ENCODE results near the gene ZNF74.

ZNF74 gene

GRCh38 chr22:20398420-20398819 lies 4.5 kb downstream of the ZNF74 start:
- no peak for TF ChIP-seq POU6F1 (CRISPR knock-in tag; IDR thresholded peaks at IDR 0.05; ENCODE audit: borderline replicate concordance, low read depth)
- no peak for TF ChIP-seq TCF4 (CRISPR knock-in tag; IDR thresholded peaks at IDR 0.05; ENCODE audit: borderline replicate concordance)
- no peak for TF ChIP-seq CSDC2 (CRISPR knock-in tag; IDR thresholded peaks at IDR 0.05)
- no peak for TF ChIP-seq OSR1 (CRISPR knock-in tag; IDR thresholded peaks at IDR 0.05)
- TF ChIP-seq ZFP30 (CRISPR knock-in tag; IDR thresholded peaks at IDR 0.05), result no peak
- no peak for TF ChIP-seq ZNF8 (CRISPR knock-in tag; IDR thresholded peaks at IDR 0.05)
- no peak for TF ChIP-seq ARNTL (CRISPR knock-in tag; IDR thresholded peaks at IDR 0.05; ENCODE audit: borderline replicate concordance, low read depth)
- TF ChIP-seq CREB5 (CRISPR knock-in tag; IDR thresholded peaks at IDR 0.05; ENCODE audit: low read depth), result no peak
- no peak for ATAC-seq

GRCh38 chr22:20399866-20400605 lies 6.1 kb downstream of the ZNF74 start:
- TF ChIP-seq CSDC2 (CRISPR knock-in tag; IDR thresholded peaks at IDR 0.05), result no peak
- no peak for TF ChIP-seq TCF4 (CRISPR knock-in tag; IDR thresholded peaks at IDR 0.05; ENCODE audit: borderline replicate concordance)
- no peak for TF ChIP-seq OSR1 (CRISPR knock-in tag; IDR thresholded peaks at IDR 0.05)
- no peak for TF ChIP-seq ZNF8 (CRISPR knock-in tag; IDR thresholded peaks at IDR 0.05)
- TF ChIP-seq ZNF565 (CRISPR knock-in tag; conservative IDR thresholded peaks at IDR 0.05; ENCODE audit: low read depth), result no peak
- no peak for TF ChIP-seq GLIS3 (CRISPR knock-in tag; IDR thresholded peaks at IDR 0.05)
- no peak for TF ChIP-seq CREB5 (CRISPR knock-in tag; IDR thresholded peaks at IDR 0.05; ENCODE audit: low read depth)
- no peak for TF ChIP-seq ESRRG (CRISPR knock-in tag; IDR thresholded peaks at IDR 0.05)
- no peak for TF ChIP-seq RARB (CRISPR knock-in tag; IDR thresholded peaks at IDR 0.05)
- TF ChIP-seq ARNTL (CRISPR knock-in tag; IDR thresholded peaks at IDR 0.05; ENCODE audit: borderline replicate concordance, low read depth), result no peak
- TF ChIP-seq SNAI2 (CRISPR knock-in tag; IDR thresholded peaks at IDR 0.05), result no peak
- no peak for TF ChIP-seq ZC3H10 (CRISPR knock-in tag; IDR thresholded peaks at IDR 0.05)
- no peak for TF ChIP-seq PATZ1 (CRISPR knock-in tag; IDR thresholded peaks at IDR 0.05; ENCODE audit: borderline replicate concordance)
- TF ChIP-seq ZNF70 (CRISPR knock-in tag; IDR thresholded peaks at IDR 0.05), result no peak
- no peak for TF ChIP-seq TSHZ2 (CRISPR knock-in tag; IDR thresholded peaks at IDR 0.05)
- ATAC-seq, result no peak

- no peak for ATAC-seq
- TF ChIP-seq ZFP30 (CRISPR knock-in tag; IDR thresholded peaks at IDR 0.05) (no peak), GLIS3 (CRISPR knock-in tag; IDR thresholded peaks at IDR 0.05) (no peak), RARB (CRISPR knock-in tag; IDR thresholded peaks at IDR 0.05) (no peak), CREB5 (CRISPR knock-in tag; IDR thresholded peaks at IDR 0.05; ENCODE audit: low read depth) (no peak), PPARA (CRISPR knock-in tag; IDR thresholded peaks at IDR 0.05; ENCODE audit: borderline replicate concordance) (no peak), PATZ1 (CRISPR knock-in tag; IDR thresholded peaks at IDR 0.05; ENCODE audit: borderline replicate concordance) (no peak), ZNF565 (CRISPR knock-in tag; conservative IDR thresholded peaks at IDR 0.05; ENCODE audit: low read depth) (no peak), CSRNP3 (CRISPR knock-in tag; IDR thresholded peaks at IDR 0.05) (no peak), ZC3H10 (CRISPR knock-in tag; IDR thresholded peaks at IDR 0.05) (no peak), SNAI2 (CRISPR knock-in tag; IDR thresholded peaks at IDR 0.05) (no peak), CSDC2 (CRISPR knock-in tag; IDR thresholded peaks at IDR 0.05) (no peak)
These were observed 6.8 kb downstream of the ZNF74 start for GRCh38 chr22:20400606-20401375.
